Left lobe of liver (tissue), 2 donors: Measurements from ENCODE around the gene RPLP2. TPM values are rescaled to one million over a fixed set of nuclear protein-coding genes. Genes with fewer than 3 reads are reported as not detected.
A peak's percentile ranks its signal among the peaks of the same experiment; 100 is the strongest.

ENCODE experiments used
- ATAC-seq: fragments of 200-7000 bp; cut with Tn5 transposase; one replicate; pipeline ENCODE4 v1.9.1; 2020; ENCODE audit warnings: mild to moderate bottlenecking, moderate library complexity
- DNase-seq: peaks from one replicate; pipeline ENCODE4 v3.0.0-alpha.2; 2020; ENCODE audit warnings: low spot score
- total RNA-seq: library from RNA; stranded (reverse); gene quantifications from one replicate; pipeline ENCODE4 v1.2.1, GENCODE V29; 2021
- donor health status: DM: no; HTN: no; CAD: no; lungs with moderate emphysema.
- donor health status: DM: no; HTN: yes; CAD: no.

The RPLP2 gene
- total RNA-seq, 1 donor from 2014 or later = 511 TPM

GRCh38 chr11:790721-791564, 18.8 kb upstream of the RPLP2 start:
- peak; percentile 58 for DNase-seq
- peak; percentile 38 for ATAC-seq

- no peak for ATAC-seq
- peak; percentile 53 for DNase-seq
These were observed 17.9 kb upstream of the RPLP2 start for GRCh38 chr11:791658-792534.

GRCh38 chr11:792535-792821, 17.3 kb upstream of the RPLP2 start:
- ATAC-seq (no peak), DNase-seq (peak; percentile 46)

- peak; percentile 49 for DNase-seq
- ATAC-seq = no peak
These were observed 16.9 kb upstream of the RPLP2 start for GRCh38 chr11:792873-793272.

- DNase-seq (no peak), ATAC-seq (no peak)
These were observed 16.2 kb upstream of the RPLP2 start for GRCh38 chr11:793556-793955.

GRCh38 chr11:794013-794765, 15.6 kb upstream of the RPLP2 start:
- DNase-seq (no peak), ATAC-seq (no peak)

- peak; percentile 25 for ATAC-seq
- peak; percentile 79 for DNase-seq
These were observed 14.8 kb upstream of the RPLP2 start for GRCh38 chr11:794766-795633.

GRCh38 chr11:795634-796564, 13.9 kb upstream of the RPLP2 start:
- DNase-seq = peak; percentile 81
- peak; percentile 54 for ATAC-seq

GRCh38 chr11:796565-797295, 13.0 kb upstream of the RPLP2 start:
- ATAC-seq = peak; percentile 60
- DNase-seq = peak; percentile 89

GRCh38 chr11:797296-798092, 12.3 kb upstream of the RPLP2 start:
- ATAC-seq (peak; percentile 33), DNase-seq (no peak)

- DNase-seq (peak; percentile 78), ATAC-seq (peak; percentile 64)
These were observed 11.6 kb upstream of the RPLP2 start, which contains the start of gene SLC25A22 for GRCh38 chr11:798093-798713. Gene SLC25A22 (minus strand): TSS chr11:798281. CDS start chr11:795006, 3,275 bp downstream.

GRCh38 chr11:799641-800316, 10.0 kb upstream of the RPLP2 start:
- ATAC-seq = no peak
- DNase-seq = no peak

- DNase-seq (no peak), ATAC-seq (no peak)
These were observed 9.3 kb upstream of the RPLP2 start for GRCh38 chr11:800473-800872.

GRCh38 chr11:801097-801780, 8.5 kb upstream of the RPLP2 start:
- DNase-seq (no peak), ATAC-seq (no peak)

GRCh38 chr11:802018-802617, 7.6 kb upstream of the RPLP2 start:
- no peak for DNase-seq
- no peak for ATAC-seq
